Right cardiac atrium (tissue), 5 donors: Measurements from ENCODE around the gene ARIH2. TPM values are rescaled to one million over a fixed set of nuclear protein-coding genes. Genes with fewer than 3 reads are reported as not detected.

Source experiments
- ATAC-seq, 2 donors: fragments of 200-7000 bp; cut with Tn5 transposase; one replicate each; pipeline versions ENCODE4 v1.8.0 to v1.9.1; 2020; ENCODE audit warnings: moderate library complexity in 2 of 2, mild to moderate bottlenecking in 1 of 2
- DNase-seq, 3 donors: peaks; one replicate each; pipeline ENCODE4 v3.0.0-alpha.2; 2020
- H3K27ac ChIP-seq: one replicate; pipeline ENCODE4 v1.5.1; 2013; ENCODE audit warnings: mild to moderate bottlenecking, low read length, control low read depth, moderate library complexity
- H3K27me3 ChIP-seq: one replicate; pipeline ENCODE4 v1.6.1; 2013; ENCODE audit not compliant: control insufficient read depth, insufficient read depth
- H3K4me1 ChIP-seq: one replicate; pipeline ENCODE4 v1.6.1; 2013; ENCODE audit warnings: low read length; ENCODE audit not compliant: control insufficient read depth, insufficient read depth
- H3K4me3 ChIP-seq: one replicate; pipeline ENCODE4 v1.5.1; 2013; ENCODE audit warnings: low read length, control low read depth
- H3K9me3 ChIP-seq: one replicate; pipeline ENCODE4 v1.6.1; 2013; ENCODE audit warnings: low read length; ENCODE audit not compliant: control insufficient read depth
- WGBS: extraction: QIAGEN DNeasy Blood & Tissue Kit; methylation state at CpG from one replicate; pipeline ENCODE4 v1.1.7; 2013; 5-methylcytosine and 5-hydroxymethylcytosine counted together
- intact Hi-C, 4 donors: fragments of 100-400 bp; cut with DNase I; formaldehyde crosslinking; loops; one replicate each; pipeline versions ENCODE4 v1.11.0 to v1.14.0; 2022 to 2023
- long read RNA-seq, 4 donors: library from polyadenylated mRNA; unstranded; transcript quantifications; one replicate each; pipeline ENCODE4 v2.0.0, GENCODE V29; 2020 to 2021
- polyA plus RNA-seq: library from polyadenylated mRNA; stranded (reverse); fragments of 200-250 nt; gene quantifications from one replicate; pipeline ENCODE4 v1.2.3, GENCODE V29; 2013
- total RNA-seq, 4 donors: library from RNA; stranded (reverse); fragmentation: NEBNext Ultra II Directional; extraction: Animal tissue kit (Norgen Biotek cat#: 25700); gene quantifications; one replicate each; pipeline ENCODE4 v1.2.1, GENCODE V29; 2021
- donor health status: healthy with polysubstance abuse.
- donor health status: DM: no; HTN: yes; CAD: no.
- donor health status: DM: no; HTN: no; CAD: no.
- donor health status: DM: no; HTN: yes; CAD: no; lungs with severe emphysema.
- donor health status: DM: yes; HTN: yes; CAD: no.

Gene ARIH2
- total RNA-seq: 100 to 1,000 TPM in 2 of 4 donors, 10 to 100 TPM in 2; 95.5 to 122 (median 103) TPM
- polyA plus RNA-seq: 62.2 TPM
- long read RNA-seq, donor 1, full-length matches to known transcripts: 196 of 343 reads
- long read RNA-seq, donor 1, partial matches to known transcripts: 30 of 343 reads
- long read RNA-seq, donor 1, other reads (novel, unspliced or antisense): 117 of 343 reads
- long read RNA-seq, donor 2, full-length matches to known transcripts: 91 of 162 reads
- long read RNA-seq, donor 2, partial matches to known transcripts: 18 of 162 reads
- long read RNA-seq, donor 2, other reads (novel, unspliced or antisense): 53 of 162 reads
- long read RNA-seq, donor 3, full-length matches to known transcripts: 634 of 1,152 reads
- long read RNA-seq, donor 3, partial matches to known transcripts: 91 of 1,152 reads
- long read RNA-seq, donor 3, other reads (novel, unspliced or antisense): 427 of 1,152 reads
- long read RNA-seq, donor 4, full-length matches to known transcripts: 73 of 145 reads
- long read RNA-seq, donor 4, partial matches to known transcripts: 15 of 145 reads
- long read RNA-seq, donor 4, other reads (novel, unspliced or antisense): 57 of 145 reads

DNA sequence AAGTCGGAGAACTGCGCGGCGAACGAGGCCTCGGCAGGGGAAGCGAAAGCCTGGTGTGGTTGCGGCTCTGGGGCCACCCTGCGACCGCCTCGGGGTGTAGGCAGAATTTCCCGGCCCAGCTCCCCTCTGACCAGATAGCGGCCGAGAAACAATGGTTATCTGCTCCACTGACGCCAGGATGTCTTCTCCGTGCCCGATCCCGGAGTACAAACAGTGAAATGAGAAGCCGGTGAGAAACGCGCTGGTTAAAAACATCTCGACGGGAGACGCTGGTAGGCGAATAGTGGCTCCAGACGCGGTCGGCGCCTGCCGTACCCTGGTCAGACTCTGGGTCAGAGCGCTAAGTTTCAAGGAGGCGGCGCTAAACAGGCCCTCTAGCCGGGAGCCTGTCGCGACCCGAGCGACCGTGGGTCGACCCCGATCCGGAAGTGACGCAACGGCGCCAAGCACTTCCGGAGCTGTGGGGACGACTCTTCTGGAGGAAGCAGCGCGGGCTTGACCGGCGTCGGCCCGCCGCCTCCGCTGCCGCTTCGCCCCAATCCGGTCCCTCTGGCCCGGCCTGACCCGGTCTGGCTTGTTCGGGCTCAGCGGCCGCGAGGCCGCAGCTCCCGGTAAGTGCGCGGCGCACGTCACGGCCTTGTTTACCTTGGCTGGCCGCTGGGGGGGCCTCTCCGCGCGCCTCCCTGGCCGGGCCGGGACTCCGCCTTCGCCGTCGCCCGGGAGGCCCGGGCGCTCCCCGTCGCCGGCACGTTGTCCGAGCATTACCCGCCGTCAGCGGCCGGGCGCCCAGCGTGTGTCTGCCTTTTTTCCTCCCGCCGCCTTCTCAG lies at the start of gene ARIH2:
TSS of gene ARIH2 (plus strand) at position 455 of the 827 bp plus-strand sequence. CDS start 8,717 bp downstream, outside the sequence.
- ATAC-seq (peak; percentile 97 to 98), DNase-seq (peak; percentile 95 to 98 (median 98))
- Histone ChIP-seq H3K27ac (peak within 1 kb of the TSS; percentile 99), H3K9me3 (no peaks in the 10 kb centered on the region), H3K27me3 (no peaks in the 10 kb centered on the region), H3K4me1 (no peaks in the 10 kb centered on the region), H3K4me3 (peak within 1 kb of the TSS; percentile 84)
- intact Hi-C loops: no loop called here
- under 1% methylated on average over 97 of the region's 97 CpGs for WGBS

DNA sequence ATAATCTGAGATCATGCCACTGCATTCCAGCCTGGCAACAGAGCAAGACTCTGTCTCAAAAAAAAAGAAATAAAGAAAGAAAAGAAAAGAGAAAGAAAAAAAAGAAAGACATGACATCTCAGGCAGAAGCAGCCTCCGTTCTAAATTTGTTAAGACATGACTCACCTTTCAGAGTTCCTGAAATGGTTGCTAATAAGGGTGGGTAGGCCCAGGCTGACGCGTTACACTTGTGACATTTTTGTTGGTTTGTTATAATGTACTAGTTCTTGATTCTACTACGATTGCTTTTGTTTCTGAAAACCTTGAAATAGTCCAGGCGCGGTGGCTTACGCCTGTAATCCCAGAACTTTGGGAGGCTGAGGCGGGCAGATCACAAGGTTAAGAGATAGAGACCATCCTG lies 41.0 kb upstream of the ARIH2 start:
- Histone ChIP-seq H3K27me3 (no peaks in the 10 kb centered on the region), H3K9me3 (no peaks in the 10 kb centered on the region), H3K4me1 (no peaks in the 10 kb centered on the region), H3K4me3 (no peak overlapping the region), H3K27ac (no peak overlapping the region)
- no peak for ATAC-seq
- intact Hi-C loops: loop anchor here in 1 of 4 donors (10.0 kb wide), 1 partner anchor 87 kb away; no protein-coding TSS in a partner anchor
- 94% methylated on average over 8 of the region's 8 CpGs for WGBS
- DNase-seq: no peak

GRCh38 chr3:48879307-48879993 lies 39.2 kb upstream of the ARIH2 start:
- H3K4me3 ChIP-seq: no peak overlapping the region
- no peak overlapping the region for H3K27ac ChIP-seq
- ATAC-seq (no peak), DNase-seq (no peak)
- H3K27me3 ChIP-seq: no peaks in the 10 kb centered on the region
- intact Hi-C loops: loop anchor here in 1 of 4 donors (10.0 kb wide), 1 partner anchor 85 kb away; no protein-coding TSS in a partner anchor
- no peaks in the 10 kb centered on the region for H3K4me1 ChIP-seq
- no peaks in the 10 kb centered on the region for H3K9me3 ChIP-seq
- WGBS: 90% methylated on average over 6 of the region's 6 CpGs

DNA sequence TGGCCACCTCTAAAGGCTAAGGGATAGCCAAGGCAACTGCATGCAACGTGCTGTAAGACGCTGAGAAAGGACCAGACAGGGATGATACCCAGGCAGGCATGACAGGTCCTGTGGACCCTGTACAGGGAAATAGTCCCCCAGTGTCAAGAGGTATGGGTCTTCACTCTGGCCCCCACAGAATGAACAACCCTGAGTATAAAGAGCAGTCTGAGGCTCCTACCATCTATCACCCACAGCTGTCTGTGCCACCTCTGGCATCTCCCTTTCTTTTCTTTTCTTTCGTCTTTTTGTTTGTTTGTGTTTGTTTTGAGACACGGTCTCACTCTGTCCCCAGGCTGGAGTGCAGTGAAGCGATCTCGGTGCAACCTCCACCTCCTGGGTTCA lies 38.7 kb upstream of the ARIH2 start:
- no peaks in the 10 kb centered on the region for H3K9me3 ChIP-seq
- no peak overlapping the region for H3K27ac ChIP-seq
- no peaks in the 10 kb centered on the region for H3K27me3 ChIP-seq
- ATAC-seq (no peak), DNase-seq (no peak)
- H3K4me3 ChIP-seq: no peak overlapping the region
- WGBS: 90% methylated on average over 6 of the region's 6 CpGs
- no peaks in the 10 kb centered on the region for H3K4me1 ChIP-seq
- intact Hi-C loops: loop anchor here in 1 of 4 donors (10.0 kb wide), 1 partner anchor 85 kb away; no protein-coding TSS in a partner anchor

DNA sequence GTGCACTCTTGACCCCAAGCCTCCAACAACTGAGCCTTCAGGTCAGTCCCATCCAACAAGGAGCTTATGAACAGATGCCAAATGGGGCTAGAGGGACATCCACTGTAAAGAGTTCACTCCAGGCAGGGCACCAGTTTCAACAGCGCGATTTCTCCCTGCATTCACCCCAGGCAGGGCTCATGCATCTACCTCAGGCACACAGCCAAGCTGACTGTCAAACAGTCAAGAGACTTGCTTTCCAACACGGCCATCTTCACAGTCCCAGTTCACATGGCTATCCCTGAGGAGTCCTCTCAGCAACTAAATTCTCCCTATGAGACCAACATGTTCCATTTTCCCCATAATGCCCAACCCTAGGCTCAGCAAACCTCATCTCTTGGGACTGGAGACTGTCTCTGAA lies 37.6 kb upstream of the ARIH2 start:
- no peaks in the 10 kb centered on the region for H3K9me3 ChIP-seq
- peak overlapping the region; percentile 21 for H3K27ac ChIP-seq
- intact Hi-C loops: no loop called here
- H3K4me1 ChIP-seq: no peaks in the 10 kb centered on the region
- H3K4me3 ChIP-seq: no peak overlapping the region
- ATAC-seq (peak; percentile 32 to 67), DNase-seq (peak in 1 of 3 donors; percentile 25)
- WGBS: 60% methylated on average over 3 of the region's 3 CpGs
- H3K27me3 ChIP-seq: no peaks in the 10 kb centered on the region

DNA sequence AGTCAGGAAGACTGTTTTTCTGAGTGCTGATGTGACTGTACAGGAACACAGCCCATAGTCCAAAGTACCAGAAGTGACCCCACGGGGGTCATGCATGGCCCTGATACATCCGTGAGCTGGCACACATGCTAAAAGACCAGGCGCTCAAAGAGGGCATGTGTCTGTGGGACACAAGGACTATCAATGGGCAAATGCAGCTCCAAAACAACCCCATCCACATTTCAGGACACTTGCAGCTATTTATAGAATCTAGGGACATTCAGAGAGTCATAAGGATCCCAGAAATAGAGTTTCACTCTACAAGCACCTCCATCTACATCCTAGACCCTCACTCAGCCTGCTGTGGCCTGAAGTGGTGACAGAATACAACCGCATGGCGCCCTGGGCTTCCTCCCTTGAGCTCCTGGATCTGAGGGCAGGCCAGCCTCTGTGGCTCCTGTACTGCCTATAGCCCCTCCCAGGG lies 37.0 kb upstream of the ARIH2 start:
- peak; percentile 47 to 58 for ATAC-seq
- DNase-seq: no peak
- WGBS: 77% methylated on average over 5 of the region's 5 CpGs
- Histone ChIP-seq H3K9me3 (no peaks in the 10 kb centered on the region), H3K4me1 (no peaks in the 10 kb centered on the region), H3K27ac (peak overlapping the region; percentile 61), H3K27me3 (no peaks in the 10 kb centered on the region), H3K4me3 (no peak overlapping the region)
- intact Hi-C loops: no loop called here

- DNase-seq: no peak
- Histone ChIP-seq H3K27me3 (no peaks in the 10 kb centered on the region), H3K27ac (no peak overlapping the region), H3K9me3 (no peaks in the 10 kb centered on the region), H3K4me1 (no peaks in the 10 kb centered on the region), H3K4me3 (no peak overlapping the region)
- no peak for ATAC-seq
- intact Hi-C loops: no loop called here
These were observed 32.9 kb upstream of the ARIH2 start for GRCh38 chr3:48885753-48886152.

DNA sequence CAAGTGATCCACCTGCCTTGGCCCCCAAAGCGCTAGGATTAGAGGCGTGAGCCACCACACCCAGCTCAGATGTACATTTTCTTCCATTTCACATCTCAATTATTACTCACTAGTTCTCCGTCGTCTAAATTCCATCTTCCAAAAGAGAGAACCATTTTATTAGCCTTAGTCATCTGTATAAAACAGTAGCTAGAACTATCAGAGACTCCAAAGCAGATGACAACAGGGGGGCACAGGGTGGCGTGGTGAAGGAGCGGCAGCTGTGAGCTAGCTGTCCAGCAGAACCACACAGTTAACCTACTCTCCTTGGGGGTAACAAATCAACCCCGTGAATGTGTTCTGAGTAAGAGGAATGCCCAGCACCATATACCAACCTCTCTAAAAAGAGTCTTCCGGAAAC lies 27.0 kb upstream of the ARIH2 start:
- WGBS: 95% methylated on average over 8 of the region's 8 CpGs
- intact Hi-C loops: no loop called here
- DNase-seq (no peak), ATAC-seq (no peak)
- Histone ChIP-seq H3K4me3 (no peak overlapping the region), H3K27me3 (no peaks in the 10 kb centered on the region), H3K27ac (no peak overlapping the region), H3K9me3 (no peaks in the 10 kb centered on the region), H3K4me1 (no peaks in the 10 kb centered on the region)

GRCh38 chr3:48894516-48894915 lies 24.1 kb upstream of the ARIH2 start:
- H3K27me3 ChIP-seq: no peaks in the 10 kb centered on the region
- H3K4me1 ChIP-seq: peaks cover 7% of the 10 kb centered on the region
- H3K9me3 ChIP-seq: no peaks in the 10 kb centered on the region
- intact Hi-C loops: no loop called here
- ATAC-seq: no peak
- H3K27ac ChIP-seq: no peak overlapping the region
- no peak for DNase-seq
- 96% methylated on average over 6 of the region's 6 CpGs for WGBS
- no peak overlapping the region for H3K4me3 ChIP-seq

DNA sequence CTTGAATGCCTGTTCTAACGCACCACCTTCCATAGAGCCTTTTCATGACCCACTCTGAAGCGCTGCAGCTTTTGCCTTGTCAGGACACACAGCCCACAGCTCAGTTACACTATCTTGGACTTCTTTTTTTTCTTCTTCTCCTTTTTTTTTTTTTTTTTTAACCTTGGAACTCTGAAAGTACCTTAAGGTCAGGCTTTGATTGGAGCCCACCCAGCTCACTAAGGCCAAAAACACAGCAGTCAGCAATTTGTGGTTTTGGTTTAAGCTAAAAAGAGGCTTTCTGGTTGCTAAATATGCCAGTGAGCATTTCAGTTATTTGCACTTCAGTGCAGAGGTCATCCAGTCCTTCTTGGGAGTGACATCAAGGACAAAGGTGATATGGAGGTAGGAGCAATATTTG lies 21.7 kb upstream of the ARIH2 start:
- Histone ChIP-seq H3K4me3 (no peak overlapping the region), H3K27ac (no peak overlapping the region), H3K4me1 (peaks cover 7% of the 10 kb centered on the region), H3K9me3 (no peaks in the 10 kb centered on the region), H3K27me3 (no peaks in the 10 kb centered on the region)
- DNase-seq (no peak), ATAC-seq (no peak)
- 87% methylated on average over 2 of the region's 2 CpGs for WGBS
- intact Hi-C loops: no loop called here
